Lower leg skin (tissue), 3 donors: ENCODE results near the gene KIF25.

Source experiments
- CTCF ChIP-seq, 3 donors: fragments of 450-650 bp; IDR thresholded peaks; one replicate each; pipeline ENCODE4 v1.5.1; 2016; ENCODE audit warnings: antibody characterized with exemption in 3 of 3, mild to moderate bottlenecking in 3 of 3, moderate library complexity in 2 of 3
- POLR2A ChIP-seq, 2 donors: fragments of 450-650 bp; IDR thresholded peaks; one replicate each; pipeline ENCODE4 v1.6.1; 2016 to 2017; ENCODE audit warnings: antibody characterized with exemption in 2 of 2, mild to moderate bottlenecking in 1 of 2, moderate library complexity in 1 of 2

- TF ChIP-seq CTCF (IDR thresholded peaks at IDR 0.05) (no peak), POLR2A (IDR thresholded peaks at IDR 0.05) (no peak)
Measured at GRCh38 chr6:167956491-167956890, 41.0 kb upstream of the KIF25 start.
